ENCODE measurements around the gene PLAU. TPM values are rescaled to one million over a fixed set of nuclear protein-coding genes. Genes with fewer than 3 reads are reported as not detected.

PLAU gene
- total and polyA plus RNA-seq, 9 of the 15 experiments (the other 6 are each of a cell fraction or from before 2014, with no cell fraction given), result 2.1 to 16.9 (median 3.3) TPM

GRCh38 chr10:73922007-73922863 is 11.3 kb downstream of the PLAU start:
- Histone ChIP-seq H3K27me3 (ENCODE audit: control insufficient read depth in 2 of 2, insufficient read depth in 2 of 2, low read length in 2 of 2) (no peaks in the 10 kb centered on the region), H3K36me3 (ENCODE audit: control insufficient read depth, insufficient read depth, low read length) (no peaks in the 10 kb centered on the region), H3K79me2 (ENCODE audit: control insufficient read depth, insufficient read depth, low read length) (no peaks in the 10 kb centered on the region), H3K9me1 (ENCODE audit: control insufficient read depth, insufficient read depth, low read length) (no peaks in the 10 kb centered on the region), H3K9ac (ENCODE audit: insufficient read depth in 1 of 2, low read depth in 2 of 2, low read length in 2 of 2) (no peak overlapping the region), H3K9me3 (replicated peaks; ENCODE audit: control insufficient read depth, insufficient read depth, low read depth, low read length) (no peaks in the 10 kb centered on the region; the same call in 1 of the 2 replicates), H2AFZ (ENCODE audit: low read depth, low read length) (no peak overlapping the region), H3K27ac (ENCODE audit: extremely low read depth, low read depth, low read length) (no peak overlapping the region), H3K4me1 (replicated peaks in 1 of 2; ENCODE audit: control insufficient read depth in 2 of 2, insufficient read depth in 2 of 2, low read length in 2 of 2) (peaks cover 16 to 19% of the 10 kb centered on the region in 2 experiments), H4K20me1 (replicated peaks; ENCODE audit: control insufficient read depth, insufficient read depth, low read length) (no peaks in the 10 kb centered on the region), H3K4me2 (ENCODE audit: insufficient read depth, low read length) (no peak overlapping the region), H3K4me3 (no peak overlapping the region)
- no peak for ATAC-seq
- no TSS peak for BruUV-seq (replicated peaks)
- ChIA-PET CTCF (ENCODE audit: low intra/inter-chr PET ratio) (no interaction called here), POLR2A (interaction anchor here (0.6 to 1.1 kb wide), 2 partner anchors 19 to 27 kb away, joined by 3 read pairs; no protein-coding TSS in a partner anchor)
- FAIRE-seq, result peak; percentile 6
- TF ChIP-seq NCOA2 (IDR thresholded peaks at IDR 0.05; ENCODE audit: partially characterized antibody in 2 of 2) (no peak), DPF2 (IDR thresholded peaks at IDR 0.05) (no peak), MEF2D (tag; conservative IDR thresholded peaks at IDR 0.05; ENCODE audit: low read depth) (no peak), ZNF778 (CRISPR knock-in tag; IDR thresholded peaks at IDR 0.05) (no peak), HNRNPL (IDR thresholded peaks at IDR 0.05; ENCODE audit: low read depth, low read length) (no peak), ZNF79 (CRISPR knock-in tag; IDR thresholded peaks at IDR 0.05; ENCODE audit: low read depth) (no peak), ERF (CRISPR knock-in tag; IDR thresholded peaks at IDR 0.05) (no peak), TSC22D4 (tag; IDR thresholded peaks at IDR 0.05) (no peak), ZNF431 (CRISPR knock-in tag; IDR thresholded peaks at IDR 0.05) (no peak), ASH1L (IDR thresholded peaks at IDR 0.05; ENCODE audit: borderline replicate concordance, low read depth, partially characterized antibody) (no peak)
- TF ChIP-seq, protein P1, sequence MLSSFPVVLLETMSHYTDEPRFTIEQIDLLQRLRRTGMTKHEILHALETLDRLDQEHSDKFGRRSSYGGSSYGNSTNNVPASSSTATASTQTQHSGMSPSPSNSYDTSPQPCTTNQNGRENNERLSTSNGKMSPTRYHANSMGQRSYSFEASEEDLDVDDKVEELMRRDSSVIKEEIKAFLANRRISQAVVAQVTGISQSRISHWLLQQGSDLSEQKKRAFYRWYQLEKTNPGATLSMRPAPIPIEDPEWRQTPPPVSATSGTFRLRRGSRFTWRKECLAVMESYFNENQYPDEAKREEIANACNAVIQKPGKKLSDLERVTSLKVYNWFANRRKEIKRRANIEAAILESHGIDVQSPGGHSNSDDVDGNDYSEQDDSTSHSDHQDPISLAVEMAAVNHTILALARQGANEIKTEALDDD (IDR thresholded peaks at IDR 0.05), result no peak
- in situ Hi-C loops (cut with MboI) (no loop called here), intact Hi-C loops (cut with micrococcal nuclease) (no loop called here)
- whole genome bisulfite sequencing (ENCODE audit: insufficient coverage, low coverage, missing lambda C conversion rate), result 56% methylated on average over 6 of the region's 6 CpGs
- no peak for DNase-seq (ENCODE audit: extremely low read depth in 1 of 4, low spot score in 3 of 4)

Data from K562 (cell line).